ENCODE measurements around the gene LVRN. TPM values are rescaled to one million over a fixed set of nuclear protein-coding genes. Genes with fewer than 3 reads are reported as not detected.

The LVRN gene
- total and polyA plus RNA-seq, 2 experiments from 2014 or later, result 0.31 to 0.45 TPM

GRCh38 chr5:115963566-115963965 is 1.3 kb downstream of the LVRN start (continued):
- no peak for TF ChIP-seq ZNF462 (CRISPR knock-in tag; IDR thresholded peaks at IDR 0.05)
- TF ChIP-seq POLR2AphosphoS5 (IDR thresholded peaks at IDR 0.05; ENCODE audit: low read depth), result no peak
- no peak for TF ChIP-seq JUNB (IDR thresholded peaks at IDR 0.05; ENCODE audit: unreplicated experiment)
- TF ChIP-seq ETS1 (IDR thresholded peaks at IDR 0.05), result no peak
- TF ChIP-seq EZH2phosphoT487 (IDR thresholded peaks at IDR 0.05; ENCODE audit: unreplicated experiment), result no peak
- TF ChIP-seq NANOG (IDR thresholded peaks at IDR 0.05; ENCODE audit: borderline replicate concordance), result no peak
- TF ChIP-seq EZH2 (IDR thresholded peaks at IDR 0.05; ENCODE audit: low read depth, unreplicated experiment), result peak; percentile 73

GRCh38 chr5:115968770-115969169 is 6.5 kb downstream of the LVRN start:
- Histone ChIP-seq H3K4me1 (ENCODE audit: insufficient read depth) (peaks cover 2% of the 10 kb centered on the region; the same call in 1 of the 2 replicates), H3K27ac (ENCODE audit: low read depth) (no peak overlapping the region), H3K4me2 (no peak overlapping the region), H2AFZ (peak overlapping the region; percentile 65; the same call in 1 of the 2 replicates), H3F3A (replicated peaks; ENCODE audit: low read depth) (no peaks in the 10 kb centered on the region), H3K27me3 (ENCODE audit: insufficient read depth) (peaks cover 24% of the 10 kb centered on the region), H3K36me3 (ENCODE audit: insufficient read depth) (no peaks in the 10 kb centered on the region), H4K20me1 (replicated peaks; ENCODE audit: insufficient read depth) (no peaks in the 10 kb centered on the region), H3K4me3 (no peak overlapping the region), H3K9me2 (ENCODE audit: insufficient read depth) (no peaks in the 10 kb centered on the region), H3K79me2 (replicated peaks; ENCODE audit: insufficient read depth) (no peaks in the 10 kb centered on the region)
- no peaks in the 10 kb centered on the region for H3K9me3 Mint-ChIP-seq
- no peak overlapping the region for H3K4me3 Mint-ChIP-seq
- H3K27ac Mint-ChIP-seq, result no peak overlapping the region
- peak; percentile 17 for DNase-seq (ENCODE audit: low spot score)
- H3K36me3 Mint-ChIP-seq (ENCODE audit: low read depth), result no peaks in the 10 kb centered on the region
- H3K27me3 Mint-ChIP-seq (ENCODE audit: insufficient read depth, low read depth, poor library complexity), result peaks cover 11% of the 10 kb centered on the region
- no peak for TF ChIP-seq ZNF114 (CRISPR knock-in tag; IDR thresholded peaks at IDR 0.05)
- TF ChIP-seq CTCF (conservative IDR thresholded peaks at IDR 0.05; ENCODE audit: low read depth in 2 of 2), result peak in 1 of 2 experiments; percentile 34; a peak in 2 of 4 replicates
- peaks cover under 1% of the 10 kb centered on the region; the same call in 1 of the 3 replicates for H3K4me1 Mint-ChIP-seq
- peak; percentile 56 for ATAC-seq
